ENCODE data around the gene ANKRD13B.
A peak's percentile ranks its signal among the peaks of the same experiment; 100 is the strongest.

Gene ANKRD13B

DNA sequence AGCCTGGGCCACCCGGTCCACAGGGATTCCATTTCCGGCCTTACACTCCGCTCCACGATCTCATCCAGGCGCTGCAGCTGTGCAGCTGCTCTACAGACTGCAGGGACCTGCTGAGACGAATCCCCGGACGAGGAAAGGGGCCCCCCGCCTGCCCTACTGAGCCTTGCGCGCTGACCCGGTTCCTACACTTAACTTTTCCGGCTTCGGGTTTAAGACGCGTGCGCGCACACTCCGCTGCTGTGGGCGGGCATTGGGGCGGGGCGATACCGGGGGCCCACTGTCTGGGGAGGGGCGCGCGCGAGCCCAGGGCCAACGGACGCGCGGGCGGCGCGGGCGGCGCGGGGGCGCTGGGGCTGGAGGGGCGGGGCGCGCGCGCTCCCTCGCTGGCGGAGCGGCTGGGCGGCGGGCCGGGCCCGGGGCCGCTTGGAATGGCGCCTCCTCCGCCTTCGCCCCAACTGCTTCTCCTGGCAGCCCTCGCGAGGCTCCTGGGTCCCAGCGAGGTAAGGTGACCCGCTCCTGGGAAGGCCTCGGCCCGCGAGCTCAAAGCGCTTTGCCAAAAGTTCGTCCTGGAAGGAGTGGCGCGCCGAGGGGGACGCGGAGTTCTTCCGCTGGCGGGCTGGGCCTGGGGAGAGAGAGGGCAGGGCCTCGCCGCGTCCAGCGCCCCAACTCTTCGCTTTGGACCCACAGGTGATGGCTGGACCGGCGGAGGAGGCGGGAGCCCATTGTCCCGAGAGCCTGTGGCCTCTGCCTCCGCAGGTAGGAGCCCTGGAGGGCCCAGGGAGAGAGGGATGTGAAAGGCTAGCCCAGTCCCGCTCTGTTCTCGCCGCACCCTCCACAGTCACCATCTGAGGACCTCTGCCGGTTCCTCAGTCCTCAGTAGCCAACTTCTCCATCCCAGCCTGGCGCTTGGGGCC lies 24.3 kb upstream of the ANKRD13B start, which contains the start of gene TP53I13:
TP53I13 (plus strand) TSS at position 371 of the 914 bp plus-strand sequence; CDS start at position 429, 58 bp downstream.
- DNase-seq (ENCODE audit: low read depth in 4 of 4, low spot score in 1 of 4), result peak in 3 of 4 experiments; percentile 71 to 91 (median 87)

DNA sequence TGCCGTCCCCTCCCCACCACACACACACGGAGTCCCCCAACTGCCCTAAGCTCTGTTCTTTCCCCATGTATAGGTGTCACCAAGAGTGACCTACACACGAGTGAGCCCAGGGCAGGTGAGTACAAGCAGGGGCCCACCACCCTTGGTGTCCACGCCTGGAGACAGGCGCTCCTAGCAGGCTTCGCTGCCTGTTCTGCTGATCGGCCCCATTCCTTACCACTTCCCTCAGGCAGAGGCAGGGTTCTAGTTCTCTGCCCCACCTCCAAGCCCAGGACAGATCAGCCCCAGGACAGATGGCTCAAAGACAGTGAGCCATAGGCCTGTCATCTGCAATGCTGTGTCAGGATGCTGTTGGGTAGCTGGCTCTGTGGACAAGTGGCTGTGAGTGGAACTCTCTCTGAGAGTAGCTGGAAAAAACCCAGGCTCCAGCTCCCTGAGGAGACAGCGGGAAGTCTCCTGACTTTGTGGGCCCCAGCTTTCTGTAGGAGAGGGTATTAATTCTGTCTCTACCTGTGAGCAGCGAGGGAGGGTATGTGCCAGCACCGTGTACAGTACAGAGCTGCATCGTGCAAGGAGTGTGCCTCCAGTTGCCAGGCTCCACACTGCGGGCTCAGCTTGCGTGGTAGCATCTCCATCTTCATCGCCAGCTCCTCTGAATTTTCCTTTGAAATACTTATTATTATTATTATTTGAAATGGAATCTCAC lies 23.5 kb upstream of the ANKRD13B start:
- DNase-seq (ENCODE audit: low read depth in 4 of 4, low spot score in 1 of 4), result no peak

DNA sequence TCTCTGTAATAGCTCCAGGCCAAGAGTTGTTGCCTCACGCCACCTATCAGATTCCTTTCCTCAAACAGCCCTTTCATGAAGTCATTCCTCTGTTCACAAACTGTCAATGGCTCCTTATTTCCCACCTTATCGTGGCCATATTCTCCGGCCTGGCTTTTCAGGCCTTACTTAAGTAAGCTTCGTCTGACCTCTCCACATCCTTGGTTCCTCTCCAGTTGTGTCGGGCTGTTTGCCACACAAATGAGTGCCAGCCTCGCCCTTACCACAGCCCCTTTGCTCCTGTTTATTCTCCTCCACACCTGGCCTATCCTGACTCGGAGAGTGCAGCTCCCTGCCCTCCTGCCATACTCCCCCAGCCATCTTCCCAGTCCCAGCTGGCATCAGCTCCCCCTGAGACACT lies 22.4 kb upstream of the ANKRD13B start:
- no peak for DNase-seq (ENCODE audit: low read depth in 4 of 4, low spot score in 1 of 4)

DNA sequence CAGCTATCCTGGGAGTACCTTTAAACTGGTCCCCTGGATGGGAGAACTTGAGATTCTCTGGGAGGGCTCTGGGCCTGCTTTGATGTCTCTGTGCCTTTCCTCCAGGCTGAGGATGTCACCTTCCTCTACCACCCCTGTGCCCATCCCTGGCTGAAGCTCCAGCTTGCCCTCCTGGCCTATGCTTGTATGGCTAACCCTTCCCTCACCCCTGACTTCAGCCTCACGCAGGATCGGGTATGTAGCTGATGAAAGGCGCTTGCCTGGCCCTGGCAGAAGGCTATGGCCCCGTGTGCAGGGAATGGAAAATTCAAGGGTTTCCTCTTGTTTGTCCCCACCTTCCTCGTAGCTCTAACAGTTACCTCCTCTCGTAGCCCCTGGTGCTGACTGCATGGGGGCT lies 21.4 kb upstream of the ANKRD13B start:
- no peak for DNase-seq (ENCODE audit: low read depth in 4 of 4, low spot score in 1 of 4)

DNA sequence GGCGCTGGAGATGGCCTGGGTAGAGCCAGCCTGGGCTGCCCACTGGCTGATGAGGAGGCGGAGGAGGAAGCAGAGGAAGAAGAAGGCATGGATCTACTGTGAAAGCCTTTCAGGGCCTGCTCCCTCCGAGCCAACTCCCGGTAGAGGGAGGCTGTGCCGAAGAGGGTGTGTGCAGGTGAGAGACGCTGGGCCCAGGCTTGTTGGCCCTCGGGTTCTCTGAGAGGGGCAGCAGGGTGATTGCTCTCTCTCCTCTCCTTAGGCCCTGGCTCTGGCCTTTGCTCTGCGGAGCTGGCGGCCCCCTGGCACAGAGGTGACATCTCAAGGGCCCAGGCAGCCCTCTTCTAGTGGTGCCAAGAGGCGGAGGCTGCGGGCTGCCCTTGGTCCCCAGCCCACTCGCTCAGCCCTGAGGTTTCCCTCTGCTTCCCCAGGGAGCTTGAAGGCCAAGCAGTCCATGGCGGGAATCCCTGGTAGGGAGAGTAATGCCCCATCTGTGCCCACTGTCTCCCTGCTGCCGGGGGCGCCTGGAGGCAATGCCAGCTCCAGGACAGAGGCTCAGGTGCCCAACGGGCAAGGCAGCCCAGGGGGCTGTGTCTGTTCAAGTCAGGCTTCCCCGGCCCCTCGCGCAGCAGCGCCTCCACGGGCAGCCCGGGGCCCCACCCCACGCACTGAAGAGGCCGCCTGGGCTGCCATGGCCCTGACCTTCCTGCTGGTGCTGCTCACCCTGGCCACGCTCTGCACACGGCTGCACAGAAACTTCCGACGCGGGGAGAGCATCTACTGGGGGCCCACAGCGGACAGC lies 20.9 kb upstream of the ANKRD13B start:
- no peak for DNase-seq (ENCODE audit: low read depth in 4 of 4, low spot score in 1 of 4)

DNA sequence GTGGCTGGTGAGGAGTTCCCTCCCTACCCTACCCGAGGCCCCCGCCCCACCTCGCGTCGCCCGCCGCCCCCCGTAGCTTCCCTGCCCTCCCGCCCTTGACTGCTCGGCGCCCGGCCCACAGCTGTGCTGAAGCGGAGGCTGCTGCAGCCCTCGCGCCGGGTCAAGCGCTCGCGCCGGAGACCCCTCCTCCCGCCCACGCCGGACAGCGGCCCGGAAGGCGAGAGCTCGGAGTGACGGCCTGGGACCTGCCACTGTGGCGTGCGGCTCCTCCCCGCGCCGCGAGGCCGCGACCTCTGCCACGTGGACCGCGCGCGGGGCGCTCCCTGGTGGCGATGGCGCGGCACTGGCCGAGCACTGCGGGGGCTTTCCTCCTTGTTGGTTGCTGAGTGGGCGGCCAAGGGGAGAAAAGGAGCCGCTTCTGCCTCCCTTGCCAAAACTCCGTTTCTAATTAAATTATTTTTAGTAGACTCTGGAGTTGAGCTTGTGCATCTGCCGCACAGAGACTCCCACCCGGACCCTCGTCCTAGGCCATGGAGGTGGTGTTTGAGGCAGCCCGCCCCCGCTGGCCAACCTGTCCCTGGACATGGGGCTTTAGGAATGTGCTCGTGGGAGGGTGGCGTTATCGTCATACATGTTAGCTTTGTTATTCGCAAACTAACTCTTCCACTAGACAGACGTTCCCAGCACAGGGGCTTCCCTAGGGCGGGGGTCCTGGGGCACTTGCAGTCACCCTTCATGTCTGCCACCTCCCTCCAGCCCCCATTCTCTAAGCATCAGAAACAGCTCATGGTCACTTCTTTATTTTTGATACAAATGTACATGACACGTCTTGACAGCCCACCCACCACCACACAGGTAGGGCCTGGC lies 20.0 kb upstream of the ANKRD13B start:
- DNase-seq (ENCODE audit: low read depth in 4 of 4, low spot score in 1 of 4), result no peak

DNA sequence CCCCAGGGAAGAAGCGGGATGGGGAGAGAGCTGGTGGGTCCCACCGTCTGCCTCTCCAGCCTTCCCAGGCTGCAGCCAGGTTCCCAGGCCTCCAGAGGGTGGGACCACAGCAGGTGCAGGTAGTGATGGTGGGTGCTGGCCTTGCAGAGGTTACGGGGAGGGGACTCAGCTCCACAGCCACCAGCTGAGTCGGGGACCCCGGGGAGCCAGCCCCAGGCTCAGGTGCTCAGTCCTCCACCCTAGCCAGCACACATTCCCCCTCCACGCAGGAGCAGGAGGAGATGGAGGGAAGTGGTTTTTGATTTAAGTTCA lies 19.4 kb upstream of the ANKRD13B start:
- no peak for DNase-seq (ENCODE audit: low read depth in 4 of 4, low spot score in 1 of 4)

DNA sequence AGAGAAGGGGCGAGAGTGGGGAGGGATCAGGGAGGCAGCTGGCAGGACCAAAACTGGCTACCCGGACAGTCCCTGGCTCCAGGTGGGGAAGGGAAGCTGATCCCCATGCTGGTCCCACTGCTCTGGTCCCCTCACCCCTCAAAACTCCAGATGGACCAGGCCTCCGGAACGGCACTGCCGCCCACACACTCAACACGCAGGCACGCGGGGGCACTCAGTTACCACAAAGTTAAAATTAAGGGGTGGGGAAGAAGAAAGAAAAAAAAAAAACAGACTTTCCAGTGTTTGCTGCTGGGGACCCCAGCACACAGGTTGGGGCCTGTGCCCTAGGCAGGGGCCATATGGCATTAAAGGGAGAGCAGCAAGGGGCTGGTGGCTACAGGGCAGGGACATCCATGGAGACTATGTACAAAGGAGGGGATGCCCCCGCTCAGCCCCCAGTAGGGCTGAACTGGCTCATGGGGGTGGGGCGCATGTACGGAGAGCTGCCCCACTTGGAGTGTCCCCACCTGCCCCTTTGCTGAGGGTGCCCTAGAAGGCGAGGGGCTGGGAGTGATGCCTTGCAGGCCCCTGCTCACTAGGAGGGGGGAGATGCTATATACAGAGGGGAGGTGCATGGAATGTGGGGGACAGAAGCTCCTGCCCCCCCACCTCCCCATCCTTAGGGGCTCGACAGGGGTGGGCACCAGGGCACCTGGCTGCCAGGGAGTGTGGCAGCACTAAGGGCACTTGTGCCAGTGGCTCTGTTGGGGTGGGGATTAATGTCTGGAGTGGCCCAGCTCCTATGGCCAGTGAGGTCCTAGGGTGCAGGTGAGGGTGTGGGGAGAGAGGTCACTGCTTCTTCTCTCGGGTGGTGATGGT lies 18.8 kb upstream of the ANKRD13B start:
- no peak for DNase-seq (ENCODE audit: low read depth in 4 of 4, low spot score in 1 of 4)

DNA sequence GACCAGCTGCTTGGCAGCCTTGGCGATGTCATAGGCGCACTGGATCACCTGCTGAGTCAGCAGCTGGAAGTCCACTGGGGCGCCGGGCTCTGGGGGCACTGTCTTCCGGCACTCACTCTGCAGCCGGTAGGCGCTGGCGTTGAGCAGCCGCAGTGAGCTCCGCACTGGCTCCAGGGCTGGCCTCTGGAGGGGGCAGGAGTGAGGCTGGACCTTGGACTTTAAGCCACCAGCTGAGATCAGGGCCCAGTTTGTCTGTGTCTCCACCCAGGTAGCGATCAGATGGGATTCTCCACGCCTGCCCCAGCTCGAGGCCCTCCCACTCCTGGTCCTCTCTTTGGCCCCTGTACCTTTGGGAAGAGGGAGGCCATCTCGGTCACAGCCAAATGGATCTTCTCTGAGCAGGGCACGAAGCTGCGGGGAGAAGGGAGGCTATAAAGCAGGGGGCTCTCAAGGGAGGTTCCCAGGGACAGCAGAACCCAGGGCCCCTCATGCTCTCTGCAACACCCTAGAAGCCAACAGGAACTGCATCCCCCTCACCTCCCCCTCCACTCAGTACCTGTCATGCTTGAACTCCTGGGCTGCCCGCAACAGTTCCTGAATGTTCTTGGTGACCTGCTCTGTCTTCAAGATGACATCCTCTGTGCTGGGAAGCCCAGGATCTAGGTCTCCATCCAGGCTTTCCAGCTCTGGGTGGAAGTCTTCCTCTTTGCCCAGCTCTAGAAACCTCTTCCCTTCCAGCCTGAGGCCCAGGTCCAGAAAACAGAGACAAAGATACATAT lies 18.0 kb upstream of the ANKRD13B start:
- no peak for DNase-seq (ENCODE audit: low read depth in 4 of 4, low spot score in 1 of 4)

DNA sequence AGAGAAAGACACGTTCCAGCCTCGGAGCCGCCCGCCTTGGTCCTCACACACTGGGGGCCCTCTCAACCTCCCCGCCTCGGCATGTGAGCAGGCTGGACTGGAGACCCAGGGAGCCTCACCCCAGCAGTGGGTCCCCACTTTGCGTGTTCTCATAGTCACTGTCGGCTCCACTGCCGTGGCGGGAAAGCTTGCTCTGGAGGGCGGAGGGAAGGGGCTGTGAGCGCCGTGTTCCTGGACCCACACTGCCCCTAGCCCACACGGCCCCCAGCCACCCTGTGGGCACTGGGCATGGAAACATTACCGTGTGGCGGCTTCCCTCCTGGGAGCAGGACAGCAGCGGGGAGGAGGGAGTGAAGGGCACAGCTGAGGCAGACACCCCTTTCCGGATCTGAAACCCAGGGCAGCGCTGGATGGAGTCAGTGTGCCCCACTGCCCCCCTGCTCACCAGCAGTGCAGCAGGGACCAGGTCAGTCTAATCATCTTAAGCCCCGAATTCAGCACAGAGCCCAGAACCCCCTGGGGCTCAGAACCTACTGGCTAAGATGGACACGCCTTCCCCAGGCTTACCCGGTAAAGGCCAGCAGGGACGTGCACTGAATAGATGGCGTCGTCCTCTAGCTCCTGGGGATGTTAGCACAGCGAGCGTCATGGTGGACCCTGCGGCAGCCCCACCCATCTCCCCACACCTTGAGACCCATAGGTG lies 17.3 kb upstream of the ANKRD13B start:
- no peak for DNase-seq (ENCODE audit: low read depth in 4 of 4, low spot score in 1 of 4)

DNA sequence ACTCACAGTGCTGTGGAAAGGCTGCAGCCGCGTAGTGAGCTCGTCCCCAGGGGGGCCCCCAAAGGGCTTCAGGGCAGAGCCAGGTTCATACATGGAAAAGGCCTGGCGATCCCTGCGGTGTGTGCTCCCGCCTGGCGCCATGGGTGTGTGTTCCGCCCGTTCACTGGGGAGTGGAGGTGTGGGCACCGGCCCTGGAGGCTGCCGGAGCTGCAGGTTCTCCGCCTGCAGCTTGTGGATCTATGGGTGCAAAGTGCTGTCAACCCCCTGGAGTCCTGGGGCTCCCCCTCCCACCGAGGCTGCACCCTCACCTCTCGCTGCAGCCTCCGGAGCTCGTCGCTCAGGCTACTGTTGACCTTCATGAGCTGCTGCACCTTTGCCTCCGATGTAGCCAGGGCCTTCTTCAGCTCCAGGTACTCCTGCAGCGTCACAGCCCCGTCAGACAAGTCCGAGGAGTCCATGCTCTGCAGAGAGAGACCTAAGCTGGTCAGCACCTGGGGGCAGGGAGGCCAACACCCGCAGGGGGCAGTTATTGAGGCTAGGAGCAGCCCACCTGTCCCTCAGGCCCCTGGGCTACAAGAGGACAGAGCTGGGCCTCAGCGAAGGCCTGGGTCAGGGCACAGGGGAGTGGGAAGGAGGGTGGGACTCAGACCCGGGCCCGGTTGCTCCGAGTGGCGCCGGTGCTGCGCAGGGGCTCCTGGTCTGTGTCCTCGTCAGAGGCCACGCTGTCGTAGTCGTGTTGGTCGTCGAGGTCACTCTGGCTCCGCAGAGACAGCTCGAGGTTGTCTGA lies 16.5 kb upstream of the ANKRD13B start:
- DNase-seq (ENCODE audit: low read depth in 4 of 4, low spot score in 1 of 4), result no peak

DNA sequence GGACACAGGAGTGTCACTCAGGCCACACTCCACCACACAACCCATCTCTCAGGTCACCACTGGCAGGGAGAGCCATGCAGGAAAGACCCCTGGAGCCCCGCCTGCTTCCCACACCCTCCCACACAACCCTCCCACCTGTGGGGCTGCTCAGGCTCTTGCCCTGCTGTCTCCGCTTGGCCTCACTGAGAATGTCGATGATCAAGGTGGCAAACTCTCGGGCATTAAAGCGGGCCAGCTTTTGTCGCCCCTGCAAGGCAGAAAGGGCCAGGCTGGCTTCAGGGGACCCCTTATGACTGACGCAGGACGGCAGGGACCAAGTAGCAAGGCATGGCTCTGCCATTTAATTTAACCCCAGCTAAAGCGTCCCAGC lies 15.9 kb upstream of the ANKRD13B start:
- no peak for DNase-seq (ENCODE audit: low read depth in 4 of 4, low spot score in 1 of 4)

DNA sequence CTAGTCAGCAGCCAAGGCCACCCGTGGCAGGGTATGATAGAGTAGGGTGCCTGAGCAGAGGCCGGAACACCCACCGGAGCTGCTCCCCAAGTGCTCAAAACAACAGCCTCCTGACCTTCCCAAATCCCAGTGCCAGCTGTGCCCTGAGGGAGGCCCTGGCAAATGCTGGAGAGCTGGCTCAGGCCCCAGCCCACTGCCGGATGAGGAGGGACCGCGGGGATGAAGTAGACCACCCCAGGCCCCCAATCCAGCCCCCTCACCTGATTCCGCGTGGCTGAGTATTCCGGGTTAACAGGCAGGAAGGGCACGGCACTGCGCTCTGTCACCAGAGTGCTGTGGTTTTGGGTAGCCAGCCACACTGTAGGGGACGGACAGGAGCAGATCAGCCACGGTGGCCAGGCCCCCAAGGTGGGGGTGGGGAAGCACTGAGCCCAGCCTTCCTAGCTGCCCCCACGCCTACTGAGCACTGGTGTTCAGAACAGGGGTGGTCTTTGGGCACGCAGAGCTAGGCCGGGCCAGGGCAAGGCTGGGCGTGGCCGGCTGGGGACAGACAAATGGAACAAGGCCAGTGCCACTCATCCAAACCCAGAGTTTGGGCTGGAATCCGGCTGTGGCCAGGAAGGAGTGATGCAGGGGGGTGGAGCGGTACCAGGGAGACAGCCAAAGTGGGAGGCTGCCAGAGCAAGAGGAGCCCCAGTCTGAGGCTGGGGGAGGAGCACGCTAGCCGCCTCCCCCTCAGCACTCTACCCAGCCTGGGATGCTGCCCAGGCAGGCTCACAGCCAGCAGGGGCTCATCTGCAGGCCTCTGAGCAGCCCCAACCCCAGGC lies 15.3 kb upstream of the ANKRD13B start:
- DNase-seq (ENCODE audit: low read depth in 4 of 4, low spot score in 1 of 4), result no peak

DNA sequence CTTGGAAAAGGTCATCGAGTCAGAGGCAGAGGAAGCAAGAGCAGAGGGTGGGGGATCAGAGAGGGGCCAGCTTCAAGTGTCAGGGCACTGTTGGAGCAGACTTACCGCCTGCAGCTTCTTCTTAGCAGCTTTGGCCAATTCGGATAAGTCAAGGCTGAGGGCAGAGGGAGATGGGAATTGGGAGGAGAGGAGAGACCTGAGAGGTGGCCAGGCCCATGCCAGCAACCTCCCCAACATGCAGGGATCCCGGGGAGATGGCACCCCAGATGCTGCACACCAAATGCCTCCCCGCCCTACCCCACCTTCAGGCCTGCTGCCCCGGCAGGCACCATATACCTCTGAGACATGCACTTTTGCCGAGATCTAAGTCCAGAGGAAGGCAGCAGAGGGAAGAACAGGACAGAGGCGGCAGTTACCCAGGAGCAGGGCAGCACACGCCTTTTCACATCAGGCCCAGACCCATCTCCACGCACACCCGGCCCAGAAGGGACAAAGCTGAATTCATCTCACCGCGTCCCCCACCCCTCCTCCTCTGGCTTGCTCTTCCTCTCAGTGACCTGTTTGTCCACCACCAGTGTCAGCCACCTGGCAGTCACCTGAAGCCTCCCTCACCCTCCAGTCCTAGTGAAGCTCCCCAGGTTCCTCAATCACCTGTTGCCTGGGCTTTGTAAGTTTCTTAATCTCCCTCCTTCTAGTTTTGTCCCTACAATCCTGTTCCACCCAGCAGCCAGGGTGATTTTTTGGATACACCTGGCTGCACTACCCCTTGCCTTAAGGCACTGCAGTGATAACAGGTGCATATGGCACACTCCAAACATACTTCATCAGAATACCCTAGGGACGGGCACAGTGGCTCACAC lies 14.1 kb upstream of the ANKRD13B start:
- no peak for DNase-seq (ENCODE audit: low read depth in 4 of 4, low spot score in 1 of 4)

DNA sequence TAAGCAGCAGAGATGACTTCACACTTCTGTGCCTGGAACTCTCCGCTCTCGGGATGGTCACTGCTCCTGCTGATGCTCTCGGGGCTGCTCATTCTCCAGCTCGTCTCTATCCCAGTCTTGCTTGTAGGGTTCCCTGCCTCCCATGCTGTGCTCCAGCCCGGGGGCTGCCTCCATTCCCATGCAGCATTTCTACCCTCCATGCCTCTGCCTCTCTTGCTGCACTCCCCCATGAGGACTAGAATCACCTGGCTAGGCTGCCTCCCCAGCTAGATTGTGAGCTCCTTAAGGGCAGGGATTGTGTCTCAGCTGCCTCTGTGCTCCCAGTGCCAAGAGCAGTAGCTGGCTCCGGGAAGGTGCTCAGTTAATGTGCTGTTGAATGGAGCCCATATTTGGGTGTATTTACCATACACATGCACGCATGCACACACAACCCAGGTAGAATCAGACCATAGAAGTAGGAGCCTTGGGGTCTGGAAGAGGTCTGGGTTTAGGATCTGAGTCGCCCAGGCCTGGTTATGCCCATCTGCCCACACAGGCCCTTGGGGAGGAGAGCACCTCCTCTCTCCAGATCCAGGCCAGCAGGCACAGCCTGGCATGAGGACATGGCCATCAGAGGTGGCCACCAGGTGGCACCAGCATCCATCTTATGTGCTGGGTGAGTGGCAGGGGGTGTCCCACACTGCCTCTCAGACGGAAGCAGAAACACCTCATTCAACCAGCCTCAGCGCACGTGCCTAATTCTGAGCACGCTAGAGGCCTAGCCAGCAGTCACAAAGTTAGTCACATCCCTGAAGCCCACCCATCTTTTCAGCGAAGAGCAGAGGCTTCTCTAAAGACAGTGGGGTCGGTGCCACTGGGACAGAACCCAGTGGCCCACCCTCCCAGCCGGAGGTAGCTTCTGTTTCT lies 12.8 kb upstream of the ANKRD13B start:
- DNase-seq (ENCODE audit: low read depth in 4 of 4, low spot score in 1 of 4), result peak; percentile 75 to 89 (median 82)
